HG03460 (cell line): Measurements from ENCODE around the gene NCOR1.
A peak's percentile ranks its signal among the peaks of the same experiment; 100 is the strongest.

Source experiments
- ATAC-seq: cut with Tn5 transposase; IDR thresholded peaks from one replicate; pipeline ENCODE4 v1.9.1; 2021; ENCODE audit not compliant: unreplicated experiment

NCOR1 gene

GRCh38 chr17:15981646-15982580 is 233.4 kb downstream of the NCOR1 start:
- no peak for ATAC-seq

DNA sequence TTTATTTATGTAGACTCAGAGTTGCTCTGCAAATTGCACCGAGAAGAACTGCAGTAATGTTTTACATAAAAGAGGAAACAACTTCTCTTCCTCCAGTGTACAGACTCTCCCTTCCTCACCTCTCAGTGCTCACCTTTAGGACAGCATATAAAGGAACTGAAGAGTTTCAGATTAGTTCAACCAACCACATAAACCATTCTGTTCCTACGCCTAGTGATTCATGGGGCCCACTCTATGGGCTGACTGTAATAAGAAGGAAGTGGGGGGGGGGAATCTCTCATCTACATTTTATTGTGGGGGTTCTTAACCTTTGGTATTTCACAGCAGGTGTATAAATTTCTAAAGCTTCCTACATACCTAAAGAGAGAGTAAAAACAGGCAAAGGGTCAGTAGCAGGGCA is 234.1 kb downstream of the NCOR1 start:
- peak; percentile 87 for ATAC-seq
